Measurements from ENCODE around the gene BANF2.

DNA sequence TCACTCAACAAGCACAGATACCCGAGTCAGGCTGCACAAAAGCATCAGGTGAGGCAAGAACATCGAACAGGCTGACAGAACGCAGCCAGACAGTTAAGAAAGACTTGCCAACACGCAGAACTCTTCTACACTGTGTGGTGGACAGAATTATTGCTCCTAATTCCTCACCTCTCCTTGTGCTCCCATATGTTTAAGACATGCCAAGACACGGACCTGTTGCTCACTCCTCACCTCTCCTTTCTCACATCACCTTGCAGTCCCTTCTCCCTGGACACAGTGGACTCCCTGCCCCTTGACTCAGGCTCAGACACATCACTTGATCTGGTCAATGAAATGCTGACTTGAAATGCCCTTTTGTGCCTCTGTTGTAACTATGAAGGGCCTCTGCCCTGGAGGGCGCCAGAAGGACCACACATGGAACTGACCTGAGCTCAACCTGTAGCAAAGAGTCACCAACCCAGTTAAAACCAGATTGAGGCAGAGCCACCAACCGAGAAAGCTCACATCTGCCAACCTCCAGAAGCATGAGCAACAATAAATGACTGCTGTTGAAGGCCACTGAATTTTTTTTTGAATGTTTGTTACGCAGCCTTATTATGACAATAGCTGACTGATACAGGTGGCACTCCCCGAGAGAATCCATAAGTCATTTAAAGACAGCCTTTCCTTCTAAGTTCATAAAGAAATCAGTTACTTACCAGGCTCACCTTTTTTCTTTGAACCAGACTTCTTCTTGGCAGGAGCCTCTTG, 41.7 kb upstream of the BANF2 start:
- TF ChIP-seq, protein P1, sequence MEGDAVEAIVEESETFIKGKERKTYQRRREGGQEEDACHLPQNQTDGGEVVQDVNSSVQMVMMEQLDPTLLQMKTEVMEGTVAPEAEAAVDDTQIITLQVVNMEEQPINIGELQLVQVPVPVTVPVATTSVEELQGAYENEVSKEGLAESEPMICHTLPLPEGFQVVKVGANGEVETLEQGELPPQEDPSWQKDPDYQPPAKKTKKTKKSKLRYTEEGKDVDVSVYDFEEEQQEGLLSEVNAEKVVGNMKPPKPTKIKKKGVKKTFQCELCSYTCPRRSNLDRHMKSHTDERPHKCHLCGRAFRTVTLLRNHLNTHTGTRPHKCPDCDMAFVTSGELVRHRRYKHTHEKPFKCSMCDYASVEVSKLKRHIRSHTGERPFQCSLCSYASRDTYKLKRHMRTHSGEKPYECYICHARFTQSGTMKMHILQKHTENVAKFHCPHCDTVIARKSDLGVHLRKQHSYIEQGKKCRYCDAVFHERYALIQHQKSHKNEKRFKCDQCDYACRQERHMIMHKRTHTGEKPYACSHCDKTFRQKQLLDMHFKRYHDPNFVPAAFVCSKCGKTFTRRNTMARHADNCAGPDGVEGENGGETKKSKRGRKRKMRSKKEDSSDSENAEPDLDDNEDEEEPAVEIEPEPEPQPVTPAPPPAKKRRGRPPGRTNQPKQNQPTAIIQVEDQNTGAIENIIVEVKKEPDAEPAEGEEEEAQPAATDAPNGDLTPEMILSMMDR (IDR thresholded peaks at IDR 0.05; ENCODE audit: control extremely low read depth in 1 of 3, insufficient read depth in 1 of 3, low read depth in 1 of 3, low read length in 3 of 3) = no peak
- TF ChIP-seq TAF1 (IDR thresholded peaks at IDR 0.05; ENCODE audit: low read depth, low read length) (no peak), EZH2 (IDR thresholded peaks at IDR 0.05; ENCODE audit: low read depth, low read length, severe bottlenecking) (no peak), CEBPB (IDR thresholded peaks at IDR 0.05; ENCODE audit: low read depth, low read length) (no peak), POLR2AphosphoS5 (IDR thresholded peaks at IDR 0.05; ENCODE audit: low read depth, low read length) (no peak)
